HG02623 (cell line): ENCODE results near the gene LAS1L.
"Not testable (repeated sequence)": the region's sequence is repeated elsewhere in the genome, so short reads cannot be mapped to it uniquely, and the experiment has no call there.

Experiments used
- ATAC-seq: cut with Tn5 transposase; IDR thresholded peaks from one replicate; pipeline ENCODE4 v1.9.1; 2021; ENCODE audit warnings: moderate library complexity; ENCODE audit not compliant: unreplicated experiment

The LAS1L gene

DNA sequence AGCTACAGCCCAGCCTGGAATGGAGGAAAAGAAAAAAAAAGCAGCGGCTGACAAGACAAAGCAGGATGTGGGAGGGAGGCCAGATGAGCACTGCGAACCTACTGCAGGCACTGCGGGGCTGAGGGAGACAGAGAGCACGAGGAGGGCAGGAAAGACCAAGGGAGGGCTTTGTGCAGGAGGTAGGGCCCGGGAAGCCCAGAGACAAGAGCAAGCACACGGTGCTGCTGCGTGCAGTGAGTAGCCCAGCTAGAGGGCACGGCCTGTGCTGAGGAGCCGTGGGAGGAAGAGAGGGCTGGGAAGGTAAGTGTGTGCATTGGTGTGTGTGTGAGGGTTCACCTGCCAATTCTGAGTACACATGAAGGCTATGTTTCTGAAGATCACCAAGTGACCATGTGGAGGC, 15.6 kb downstream of the LAS1L start:
- not testable (repeated sequence) for ATAC-seq

DNA sequence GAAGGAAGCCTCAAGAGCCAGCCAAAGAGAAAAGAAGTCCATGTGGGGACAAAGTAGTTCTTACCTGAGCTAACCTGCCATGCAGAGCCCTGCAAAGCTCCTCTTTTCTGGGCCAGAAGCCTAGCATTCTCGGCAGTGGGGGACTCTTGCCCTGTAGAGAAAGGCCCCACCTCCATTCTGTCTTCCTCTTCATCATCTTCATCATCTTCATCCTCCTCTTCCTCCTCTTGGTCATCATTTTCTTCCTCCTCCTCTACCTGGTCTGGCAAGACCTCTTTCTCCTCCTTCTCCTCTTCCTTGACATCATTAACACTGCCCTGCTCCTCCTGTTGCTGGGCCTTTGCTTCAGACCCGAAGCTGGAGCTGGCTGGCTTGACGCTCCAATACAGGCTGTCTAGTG, 16.7 kb downstream of the LAS1L start:
- no peak for ATAC-seq

DNA sequence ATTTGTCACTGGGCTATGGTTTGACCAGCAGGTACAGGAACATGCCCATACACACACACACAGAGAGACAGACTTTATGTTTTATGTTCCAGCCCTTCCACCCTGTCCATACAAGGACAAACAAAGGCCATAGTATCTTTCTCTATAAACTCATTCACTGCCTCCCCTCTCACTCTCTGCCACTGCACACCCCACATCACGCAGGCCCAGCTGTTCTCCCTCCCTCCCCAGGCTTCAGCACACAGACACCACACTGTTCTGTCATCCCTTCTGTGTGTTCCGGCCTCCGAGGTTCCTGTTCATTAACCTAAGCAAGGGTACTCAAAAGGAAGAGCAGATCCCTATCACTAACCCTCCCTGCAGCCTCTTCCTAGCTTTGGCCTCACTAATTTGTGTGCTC, 17.8 kb downstream of the LAS1L start:
- no peak for ATAC-seq

DNA sequence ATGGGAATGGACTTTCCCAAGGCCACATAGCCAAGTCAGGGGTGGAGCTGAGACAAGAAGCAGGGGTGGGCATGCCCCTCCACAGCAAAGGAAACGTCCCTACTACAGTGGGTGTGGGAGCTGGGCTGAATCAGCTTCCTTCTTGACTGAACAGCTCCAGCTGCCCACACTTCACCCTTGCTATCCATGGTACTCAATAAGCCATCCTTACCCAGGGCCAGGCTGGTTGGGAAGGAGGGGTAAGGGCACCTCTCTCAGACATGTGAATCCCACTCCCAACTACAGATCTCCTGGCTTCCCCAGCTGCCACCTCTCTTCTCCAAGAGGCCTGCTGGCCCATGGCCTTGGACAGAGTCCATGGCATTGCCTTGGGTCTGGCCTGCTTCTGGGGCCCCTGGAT, 21.0 kb downstream of the LAS1L start:
- ATAC-seq = no peak

DNA sequence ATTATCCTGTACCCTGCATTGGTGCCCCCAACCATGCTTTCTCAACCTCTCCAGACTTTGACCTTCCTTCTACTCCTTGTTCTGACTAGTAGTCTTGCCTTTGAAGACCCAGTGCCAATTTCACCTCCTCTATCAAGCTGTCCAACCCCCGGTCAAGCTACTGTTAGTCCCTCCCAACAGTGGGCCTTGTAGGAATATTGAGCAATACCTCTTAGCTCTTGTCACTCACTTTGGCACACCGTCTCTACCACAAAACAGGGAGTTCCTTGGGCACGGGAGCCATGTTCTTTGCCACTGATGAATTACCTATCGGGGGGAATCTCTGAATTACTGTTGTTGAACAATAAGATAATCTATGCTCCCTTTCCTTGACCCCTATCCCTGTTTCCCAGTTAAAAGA, 25.2 kb downstream of the LAS1L start:
- no peak for ATAC-seq

DNA sequence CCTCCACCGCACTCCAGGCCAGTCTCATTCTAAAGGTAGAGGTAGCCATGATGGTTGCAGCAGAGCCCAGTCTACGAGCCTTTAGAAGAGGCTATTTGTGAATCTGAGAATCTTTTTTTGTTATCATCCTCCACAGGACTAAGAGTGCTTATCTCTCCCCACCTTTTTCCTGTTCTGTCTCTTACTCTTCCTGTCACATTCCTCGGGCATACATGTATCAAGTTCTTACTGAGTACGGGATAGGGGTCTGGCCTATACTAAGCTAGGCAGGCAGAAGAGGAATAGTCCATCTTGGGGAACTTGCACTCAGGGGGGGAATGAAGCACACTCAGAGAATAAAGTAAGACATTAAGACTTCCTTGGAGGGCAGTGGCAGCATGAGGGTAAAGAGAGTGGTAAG, 25.7 kb downstream of the LAS1L start:
- no peak for ATAC-seq

DNA sequence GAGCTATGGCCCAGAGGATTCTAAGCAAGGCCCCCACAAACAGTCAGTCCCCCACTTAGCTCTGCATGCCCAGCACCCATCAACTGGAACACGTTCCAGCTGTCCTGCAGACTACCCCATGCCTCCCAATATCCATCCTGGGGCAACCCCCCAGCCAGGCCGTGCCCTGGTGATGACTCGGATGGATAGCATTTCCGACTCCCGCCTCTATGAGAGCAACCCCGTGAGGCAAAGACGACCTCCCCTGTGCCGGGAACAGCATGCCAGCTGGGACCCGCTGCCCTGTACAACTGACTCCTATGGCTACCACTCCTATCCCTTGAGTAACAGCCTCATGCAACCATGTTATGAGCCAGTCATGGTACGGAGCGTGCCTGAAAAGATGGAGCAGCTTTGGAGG, 32.0 kb downstream of the LAS1L start:
- ATAC-seq = no peak

DNA sequence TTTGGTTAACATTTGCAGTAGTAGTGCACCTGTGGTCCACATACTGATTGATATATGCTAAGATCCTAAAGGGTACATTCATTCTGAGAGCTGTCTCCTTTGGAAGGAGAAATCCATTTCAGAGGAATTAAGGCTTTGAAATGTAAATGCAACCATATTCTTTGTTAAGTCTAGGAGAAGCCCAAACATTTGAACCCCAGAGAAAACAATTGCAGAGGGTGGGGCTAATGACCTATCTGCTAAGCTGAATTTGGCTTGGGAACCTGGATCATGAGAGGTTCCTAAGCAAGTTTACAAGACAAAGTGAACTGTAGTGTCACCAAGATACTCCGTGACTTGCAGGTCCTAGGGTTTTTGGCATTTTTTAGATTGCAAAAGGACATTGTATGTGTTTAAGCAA, 41.2 kb downstream of the LAS1L start:
- ATAC-seq = no peak

DNA sequence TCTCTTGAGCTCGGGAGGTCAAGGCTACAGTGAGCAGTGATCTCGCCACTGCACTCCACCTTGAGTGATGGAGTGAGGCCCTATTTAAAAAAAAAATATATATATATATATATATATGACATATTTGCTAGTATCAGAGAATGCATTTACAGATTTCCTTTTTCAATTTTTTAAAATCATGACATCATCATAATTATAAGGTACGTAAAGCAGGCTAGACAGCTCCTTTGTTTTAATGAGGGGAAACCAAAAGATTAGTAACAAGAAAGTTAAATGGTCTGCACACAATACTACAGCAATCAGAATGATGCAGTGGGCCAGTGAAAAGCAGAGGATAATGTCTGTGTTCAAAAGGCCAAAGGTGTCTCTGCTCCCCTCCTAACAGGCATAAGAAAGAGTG, 43.0 kb downstream of the LAS1L start:
- no peak for ATAC-seq

DNA sequence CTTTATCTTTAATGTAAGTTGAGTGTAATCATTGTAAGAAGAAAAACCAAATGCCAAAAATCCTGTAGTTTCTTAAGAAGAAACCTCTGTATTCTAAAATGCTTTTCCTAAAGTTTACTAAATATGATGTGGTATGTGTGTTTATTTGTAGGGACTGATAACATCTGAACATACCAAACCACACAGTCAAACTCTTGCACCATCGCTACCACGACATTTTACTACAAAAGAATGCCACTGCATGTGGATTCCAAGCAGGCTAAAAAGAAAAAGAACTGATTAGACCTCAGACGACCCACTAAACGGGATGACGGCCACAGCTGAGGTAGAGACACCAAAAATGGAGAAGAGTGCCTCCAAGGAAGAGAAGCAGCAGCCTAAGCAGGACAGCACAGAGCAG, 46.1 kb downstream of the LAS1L start:
- ATAC-seq = no peak

DNA sequence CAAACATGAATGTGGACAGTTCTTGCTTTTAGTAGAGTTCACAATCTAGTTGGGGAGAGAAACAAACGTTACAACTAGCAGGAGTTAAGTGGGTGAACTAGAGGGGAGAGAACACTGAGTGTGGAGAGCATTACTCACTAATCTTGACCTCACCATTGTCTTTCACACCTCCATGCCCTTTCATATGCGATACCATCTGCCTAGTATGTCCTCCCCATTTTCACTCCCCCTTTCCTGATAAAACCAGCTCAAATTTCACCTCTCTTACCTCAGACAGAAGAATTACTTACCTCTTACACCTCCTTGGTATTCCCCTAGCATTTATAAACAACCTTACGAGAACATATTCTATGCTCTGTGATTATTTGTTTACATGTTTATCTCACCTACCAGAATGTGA, 53.6 kb downstream of the LAS1L start:
- no peak for ATAC-seq

DNA sequence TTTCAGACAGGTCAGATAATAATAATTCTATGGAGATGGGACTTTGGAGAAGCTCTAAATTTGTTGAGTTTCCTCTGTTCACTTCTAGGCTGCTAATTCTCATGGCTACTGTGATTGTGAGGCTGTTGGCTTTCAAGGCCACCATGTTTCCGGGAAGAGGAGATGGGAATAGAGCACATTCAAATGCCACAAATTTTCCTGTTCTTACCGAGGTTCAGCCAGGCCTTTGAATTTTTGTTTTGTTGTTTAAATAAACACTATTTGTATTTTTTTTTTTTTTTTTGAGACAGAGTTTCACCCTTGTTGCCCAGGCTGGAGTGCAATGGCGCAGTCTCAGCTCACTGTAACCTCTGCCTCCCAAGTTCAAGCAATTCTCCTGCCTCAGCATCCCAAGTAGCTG, 55.5 kb downstream of the LAS1L start:
- not testable (repeated sequence) for ATAC-seq

DNA sequence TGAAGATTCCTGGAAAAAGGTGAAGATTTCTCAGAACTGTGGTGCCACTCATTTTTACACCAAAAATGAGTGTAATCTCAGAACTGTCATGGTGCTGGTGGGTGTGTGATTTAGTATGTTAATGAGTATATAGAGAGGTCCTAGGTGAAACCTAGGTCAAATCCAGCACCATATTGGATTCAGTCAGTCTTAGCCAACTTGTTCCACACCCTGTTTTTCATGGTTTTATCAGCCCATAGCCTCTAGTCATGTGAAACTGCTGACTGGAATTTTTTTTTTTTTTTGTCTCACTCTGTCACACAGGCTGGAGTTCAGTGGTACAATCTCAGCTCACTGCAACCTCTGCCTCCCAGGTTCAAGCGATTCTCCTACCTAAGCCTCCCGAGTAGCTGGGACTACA, 58.0 kb downstream of the LAS1L start:
- ATAC-seq = no peak

DNA sequence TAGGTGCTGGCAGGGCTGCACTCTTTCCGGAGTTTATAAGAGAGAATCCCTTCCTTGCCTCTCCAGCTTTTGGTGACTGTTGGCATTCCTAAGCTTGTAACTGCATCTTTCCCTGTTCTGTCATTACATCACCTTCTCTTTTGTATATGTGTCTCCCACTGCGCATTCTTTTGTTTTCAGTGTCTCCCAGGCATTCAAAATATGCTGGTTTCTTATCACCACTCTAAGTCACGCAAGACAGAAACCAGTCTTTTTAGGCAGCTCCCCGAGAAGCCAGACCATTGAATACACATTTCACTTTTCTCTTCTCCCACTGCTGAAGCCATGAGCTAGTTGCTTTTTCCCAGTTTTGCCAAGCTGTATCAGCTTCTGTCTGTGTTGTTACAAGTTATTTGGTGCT, 71.0 kb downstream of the LAS1L start:
- ATAC-seq = no peak
